NCI-H774 (cell line): ENCODE measurements around the gene CHCHD1.
"Not testable (repeated sequence)": the region's sequence is repeated elsewhere in the genome, so short reads cannot be mapped to it uniquely, and the experiment has no call there.

Experiments
- DNase-seq: peaks from one replicate; lab custom pipeline; 2025; lab: John Stamatoyannopoulos, UW

CHCHD1 gene

GRCh38 chr10:73793456-73793855, 11.6 kb downstream of the CHCHD1 start:
- no peak for DNase-seq

GRCh38 chr10:73795491-73795890, 13.6 kb downstream of the CHCHD1 start:
- not testable (repeated sequence) for DNase-seq

GRCh38 chr10:73796035-73796434, 14.2 kb downstream of the CHCHD1 start:
- not testable (repeated sequence) for DNase-seq

GRCh38 chr10:73796766-73797165, 14.9 kb downstream of the CHCHD1 start:
- no peak for DNase-seq

GRCh38 chr10:73797324-73798025, 15.6 kb downstream of the CHCHD1 start:
- no peak for DNase-seq

GRCh38 chr10:73798087-73798486, 16.2 kb downstream of the CHCHD1 start:
- DNase-seq, result no peak

GRCh38 chr10:73798927-73799560, 17.2 kb downstream of the CHCHD1 start:
- DNase-seq, result no peak

GRCh38 chr10:73799899-73800559, 18.2 kb downstream of the CHCHD1 start:
- no peak for DNase-seq

- DNase-seq, result no peak
Observed at GRCh38 chr10:73800560-73801252, 18.9 kb downstream of the CHCHD1 start.

- DNase-seq, result no peak
Observed at GRCh38 chr10:73801253-73801590, 19.4 kb downstream of the CHCHD1 start.

GRCh38 chr10:73802276-73802991, 20.6 kb downstream of the CHCHD1 start:
- no peak for DNase-seq

- no peak for DNase-seq
Observed at GRCh38 chr10:73803680-73804286, 21.9 kb downstream of the CHCHD1 start.

- no peak for DNase-seq
Observed at GRCh38 chr10:73806176-73806950, 24.5 kb downstream of the CHCHD1 start.

- DNase-seq, result no peak
Observed at GRCh38 chr10:73807471-73807870, 25.6 kb downstream of the CHCHD1 start.

- no peak for DNase-seq
Observed at GRCh38 chr10:73808021-73808815, 26.4 kb downstream of the CHCHD1 start.

- DNase-seq, result no peak
Observed at GRCh38 chr10:73809061-73809818, 27.4 kb downstream of the CHCHD1 start.

- no peak for DNase-seq
Observed at GRCh38 chr10:73810358-73810734, 28.5 kb downstream of the CHCHD1 start.

- DNase-seq, result no peak
Observed at GRCh38 chr10:73810735-73811465, 29.1 kb downstream of the CHCHD1 start.

GRCh38 chr10:73812657-73813056, 30.8 kb downstream of the CHCHD1 start:
- DNase-seq, result no peak
